Duodenal mucosa (tissue), 2 donors: Measurements from ENCODE around the gene PABPN1.

ENCODE experiments used
- H3K27ac ChIP-seq: one replicate; pipeline ENCODE4 v1.7.0; 2013; ENCODE audit warnings: low read depth, low read length
- H3K27me3 ChIP-seq, 2 donors: one replicate each; pipeline ENCODE4 v1.7.0; 2013; ENCODE audit warnings: low read length in 2 of 2, control low read depth in 1 of 2; ENCODE audit not compliant: insufficient read depth in 2 of 2, control insufficient read depth in 1 of 2
- H3K36me3 ChIP-seq, 2 donors: one replicate each; pipeline ENCODE4 v1.7.0; 2013; ENCODE audit warnings: low read length in 2 of 2, control low read depth in 1 of 2; ENCODE audit not compliant: insufficient read depth in 2 of 2, control insufficient read depth in 1 of 2
- H3K4me1 ChIP-seq, 2 donors: one replicate each; pipeline ENCODE4 v1.7.0; 2013; ENCODE audit warnings: low read length in 2 of 2, control low read depth in 1 of 2; ENCODE audit not compliant: insufficient read depth in 2 of 2, control insufficient read depth in 1 of 2
- H3K4me3 ChIP-seq, 2 donors: one replicate each; pipeline ENCODE4 v1.7.0; 2013; ENCODE audit warnings: low read length in 2 of 2, low read depth in 1 of 2
- H3K9ac ChIP-seq, 2 donors: one replicate each; pipeline ENCODE4 v1.7.0; 2013; ENCODE audit warnings: low read length in 2 of 2, low read depth in 1 of 2
- H3K9me3 ChIP-seq, 2 donors: one replicate each; pipeline ENCODE4 v1.7.0; 2013; ENCODE audit warnings: low read length in 2 of 2, control low read depth in 1 of 2; ENCODE audit not compliant: control insufficient read depth in 1 of 2

The PABPN1 gene

DNA sequence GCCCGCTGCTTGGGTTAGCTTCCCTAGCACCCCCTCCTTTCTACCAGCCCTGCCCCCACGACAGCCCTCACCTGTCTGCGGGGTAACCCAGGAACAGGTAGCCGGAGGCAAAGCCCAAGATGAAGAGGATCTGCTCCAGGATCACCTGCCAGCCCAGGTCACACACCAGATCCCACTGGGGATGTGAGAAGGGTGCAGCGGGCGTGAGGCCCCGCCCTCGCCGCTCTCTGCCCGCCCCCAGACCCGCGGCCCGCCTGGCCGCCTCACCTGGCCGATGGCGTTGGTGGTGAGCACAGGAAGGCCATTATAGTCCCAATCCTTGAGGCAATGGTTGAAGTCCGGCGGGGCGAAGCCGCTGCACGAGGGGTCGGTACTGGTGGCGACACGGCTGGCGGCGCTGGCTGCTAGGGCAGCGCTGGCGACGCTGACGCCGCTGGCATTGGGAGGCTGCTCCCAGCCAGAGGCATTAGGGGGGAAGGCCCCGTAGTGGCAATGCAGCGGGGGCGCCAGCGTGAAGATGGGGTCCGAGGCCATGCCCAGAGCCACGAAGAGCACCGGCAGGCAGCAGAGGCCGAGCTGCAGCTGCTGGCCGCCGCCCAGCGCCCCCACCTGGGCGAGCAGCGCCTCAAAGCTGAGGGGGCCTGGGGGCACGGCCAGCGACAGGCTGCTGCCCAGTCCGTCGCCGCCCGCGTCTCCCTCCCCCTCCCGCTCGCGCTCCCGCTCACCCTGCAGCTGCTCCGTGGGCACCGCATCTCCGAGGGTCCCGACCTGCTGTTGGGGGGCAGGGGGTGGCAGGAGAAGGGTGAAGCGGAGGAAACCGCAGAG lies 30.6 kb downstream of the PABPN1 start:
- Histone ChIP-seq H3K36me3 (no peaks in the 10 kb centered on the region), H3K9me3 (no peaks in the 10 kb centered on the region), H3K27me3 (peaks cover 39 to 44% of the 10 kb centered on the region in 2 donors), H3K4me3 (peak overlapping the region; percentile 58 to 67), H3K4me1 (peaks cover 0 to 9% of the 10 kb centered on the region in 2 donors), H3K27ac (no peak overlapping the region), H3K9ac (no peak overlapping the region)

DNA sequence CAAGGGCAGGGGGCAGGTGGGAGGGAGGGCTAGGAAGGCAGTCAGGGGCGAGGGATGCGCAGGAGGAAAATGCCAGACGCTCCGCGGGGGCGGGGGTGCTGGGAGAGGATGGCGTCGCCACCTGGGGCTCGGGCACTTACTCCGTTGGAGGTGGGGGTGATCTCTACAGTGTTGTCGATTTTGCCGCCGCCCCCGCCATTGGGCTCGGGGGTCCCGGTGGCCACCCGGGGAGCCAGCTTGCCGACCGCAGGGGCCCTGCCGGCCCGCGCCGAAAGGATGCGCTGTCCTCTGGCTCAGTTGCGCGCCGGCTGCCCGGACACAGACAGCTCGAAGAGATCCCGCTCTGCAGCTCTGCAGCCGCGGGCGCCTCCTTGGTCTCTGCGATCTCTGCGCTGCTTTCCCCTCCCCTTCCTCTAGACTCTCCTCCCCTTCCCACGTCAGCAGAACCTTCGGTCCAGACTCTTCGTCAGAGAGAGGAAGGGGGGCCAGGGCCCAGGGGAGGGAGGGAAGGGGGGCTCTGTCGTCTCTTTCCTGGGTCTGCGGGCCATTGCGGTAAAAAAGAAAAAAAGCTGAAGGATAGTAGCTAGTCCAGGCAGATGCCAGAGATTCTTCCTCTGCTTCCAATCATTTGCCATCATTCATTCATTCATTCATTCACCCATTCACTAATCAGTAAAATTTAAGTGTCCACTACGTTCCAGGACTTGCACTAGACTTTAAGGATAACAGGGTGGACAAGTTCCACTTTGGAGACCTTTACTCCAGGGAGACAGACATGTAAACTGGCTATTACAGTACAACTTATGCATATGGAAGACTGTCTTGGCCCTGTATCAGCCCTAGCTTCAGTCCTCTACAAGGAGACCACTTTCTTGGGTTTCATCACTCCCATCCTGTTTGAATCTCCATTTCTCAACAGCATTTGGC lies 31.5 kb downstream of the PABPN1 start, which contains the start of gene SLC22A17:
TSS of gene SLC22A17 (minus strand) at position 382 of the 927 bp plus-strand sequence.
- no peaks in the 10 kb centered on the region for H3K9me3 ChIP-seq
- no peak within 1 kb of the TSS for H3K27ac ChIP-seq
- no peak within 1 kb of the TSS for H3K9ac ChIP-seq
- peaks cover 0 to 9% of the 10 kb centered on the region in 2 donors for H3K4me1 ChIP-seq
- H3K4me3 ChIP-seq: peak within 1 kb of the TSS; percentile 58 to 67
- H3K36me3 ChIP-seq: no peaks in the 10 kb centered on the region
- peaks cover 39 to 44% of the 10 kb centered on the region in 2 donors for H3K27me3 ChIP-seq

DNA sequence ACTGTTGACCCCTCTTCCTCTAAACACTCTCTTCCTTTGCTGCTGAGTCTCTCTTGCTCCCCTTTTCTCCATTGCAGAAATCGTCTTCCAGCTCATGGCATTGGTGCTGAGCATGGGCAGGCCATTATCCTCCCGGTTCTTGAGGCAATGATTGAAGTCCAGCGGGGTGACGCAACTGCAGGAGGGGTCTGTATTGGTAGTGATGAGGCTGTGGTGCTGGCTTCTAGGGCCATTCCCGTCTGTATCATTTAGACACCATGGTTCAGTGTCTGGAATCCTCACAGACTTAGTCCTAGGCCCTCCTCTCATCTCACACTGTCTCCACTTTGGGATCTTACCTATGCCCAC lies 32.1 kb downstream of the PABPN1 start:
- no peaks in the 10 kb centered on the region for H3K9me3 ChIP-seq
- no peak overlapping the region for H3K9ac ChIP-seq

DNA sequence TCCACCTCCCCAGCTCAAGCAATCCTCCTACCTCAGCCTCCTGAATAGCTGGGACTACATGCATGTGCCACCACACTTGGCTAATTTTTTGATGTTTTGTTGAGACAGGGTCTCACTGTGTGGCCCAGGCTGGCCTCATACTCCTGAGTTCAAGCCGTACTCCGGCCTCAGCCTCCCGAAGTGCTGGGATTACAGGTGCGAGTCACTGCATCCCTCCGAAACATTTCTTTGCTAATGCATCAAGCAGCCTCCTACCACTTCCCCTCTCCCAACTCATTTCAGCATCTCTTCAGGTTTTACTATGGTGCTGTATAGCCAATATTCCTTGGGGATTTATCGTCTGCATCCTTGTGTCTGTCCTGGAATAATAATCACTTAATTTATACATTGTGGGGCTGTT lies 33.7 kb downstream of the PABPN1 start:
- Histone ChIP-seq H3K9ac (no peak overlapping the region), H3K36me3 (no peaks in the 10 kb centered on the region), H3K4me3 (no peak overlapping the region), H3K27me3 (peaks cover 39 to 44% of the 10 kb centered on the region in 2 donors), H3K27ac (no peak overlapping the region), H3K9me3 (no peaks in the 10 kb centered on the region), H3K4me1 (peaks cover 0 to 9% of the 10 kb centered on the region in 2 donors)

More for the DNA sequence above, 32.1 kb downstream of the PABPN1 start:
- Histone ChIP-seq H3K27ac (no peak overlapping the region), H3K36me3 (no peaks in the 10 kb centered on the region), H3K4me1 (peaks cover 0 to 9% of the 10 kb centered on the region in 2 donors), H3K27me3 (peaks cover 39 to 44% of the 10 kb centered on the region in 2 donors), H3K4me3 (no peak overlapping the region)

DNA sequence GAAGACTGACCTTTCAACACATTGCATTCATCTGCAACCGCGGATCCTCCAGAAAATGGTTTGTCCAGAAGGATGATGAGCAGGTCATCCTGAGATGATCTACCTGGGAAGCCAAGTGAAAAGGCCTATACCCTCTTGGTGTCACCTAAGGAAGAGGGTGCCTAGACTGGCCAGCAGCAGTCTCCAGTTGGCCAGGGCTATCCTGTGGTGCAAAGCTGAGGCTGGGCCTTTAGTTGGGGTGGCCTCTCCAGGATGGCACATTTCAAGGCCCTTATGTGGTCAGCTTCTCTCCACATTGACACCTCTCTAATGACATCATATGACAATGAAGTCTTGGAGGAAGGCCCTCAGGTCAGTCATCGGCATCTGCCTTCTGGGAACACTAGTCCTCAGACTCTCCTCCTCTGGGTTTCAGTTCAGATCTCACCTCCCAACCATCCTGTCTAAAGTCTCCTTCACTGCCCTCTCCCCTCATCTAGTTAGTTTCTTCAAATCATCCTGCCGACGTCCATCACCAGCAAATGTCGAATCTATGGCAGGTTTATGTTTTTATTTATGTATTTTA lies 34.7 kb downstream of the PABPN1 start:
- peaks cover 0 to 9% of the 10 kb centered on the region in 2 donors for H3K4me1 ChIP-seq
- no peaks in the 10 kb centered on the region for H3K9me3 ChIP-seq
- H3K27me3 ChIP-seq: peaks cover 32 to 38% of the 10 kb centered on the region in 2 donors
- H3K27ac ChIP-seq: no peak overlapping the region
- no peak overlapping the region for H3K4me3 ChIP-seq
- H3K9ac ChIP-seq: no peak overlapping the region
- H3K36me3 ChIP-seq: no peaks in the 10 kb centered on the region

DNA sequence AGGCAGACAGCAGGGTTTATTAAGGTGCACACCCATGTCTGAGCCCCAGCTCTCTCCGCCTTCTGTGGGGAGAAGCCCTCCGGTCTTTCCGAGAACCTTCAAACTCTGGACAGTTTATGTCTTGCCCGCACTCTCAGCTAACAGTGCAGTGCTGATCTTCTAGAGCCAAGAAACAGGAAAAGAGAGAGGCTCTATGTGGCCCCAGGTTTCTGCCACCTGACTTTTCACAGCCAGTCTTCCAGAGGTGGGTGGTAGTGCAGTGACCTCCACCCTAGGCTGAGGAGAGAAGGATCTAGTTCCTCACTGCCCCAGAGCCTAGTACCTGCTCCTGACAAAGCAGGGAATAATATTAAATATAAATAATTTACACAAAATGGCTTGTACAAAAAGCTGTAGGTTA lies 35.4 kb downstream of the PABPN1 start:
- no peak overlapping the region for H3K4me3 ChIP-seq
- H3K9me3 ChIP-seq: no peaks in the 10 kb centered on the region
- H3K27me3 ChIP-seq: peaks cover 25 to 31% of the 10 kb centered on the region in 2 donors
- no peak overlapping the region for H3K27ac ChIP-seq
- H3K4me1 ChIP-seq: peaks cover 0 to 9% of the 10 kb centered on the region in 2 donors
- H3K36me3 ChIP-seq: no peaks in the 10 kb centered on the region
- no peak overlapping the region for H3K9ac ChIP-seq

DNA sequence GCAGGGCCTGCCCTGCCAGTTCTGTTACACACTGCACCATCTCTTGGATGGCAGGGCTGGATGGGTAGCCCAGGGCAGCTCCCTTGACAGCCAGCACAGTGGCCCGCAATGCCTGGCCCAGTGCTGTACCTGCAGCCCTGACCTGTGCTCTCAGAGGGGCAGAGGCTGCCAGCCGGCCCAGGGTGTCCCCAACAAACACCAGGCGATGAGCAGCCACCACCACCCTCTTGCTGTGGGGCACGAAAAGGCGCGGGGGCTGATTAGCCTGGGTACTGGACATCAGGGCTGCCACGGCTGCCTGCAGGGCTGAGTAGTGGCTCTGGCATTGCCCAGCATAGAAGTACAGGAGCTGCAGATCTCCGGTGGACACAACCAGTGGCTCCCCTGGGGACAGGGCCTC lies 36.0 kb downstream of the PABPN1 start:
- Histone ChIP-seq H3K4me3 (no peak overlapping the region), H3K4me1 (peaks cover 0 to 3% of the 10 kb centered on the region in 2 donors), H3K27ac (no peak overlapping the region), H3K9ac (no peak overlapping the region), H3K9me3 (no peaks in the 10 kb centered on the region), H3K27me3 (peaks cover 23 to 25% of the 10 kb centered on the region in 2 donors), H3K36me3 (no peaks in the 10 kb centered on the region)

DNA sequence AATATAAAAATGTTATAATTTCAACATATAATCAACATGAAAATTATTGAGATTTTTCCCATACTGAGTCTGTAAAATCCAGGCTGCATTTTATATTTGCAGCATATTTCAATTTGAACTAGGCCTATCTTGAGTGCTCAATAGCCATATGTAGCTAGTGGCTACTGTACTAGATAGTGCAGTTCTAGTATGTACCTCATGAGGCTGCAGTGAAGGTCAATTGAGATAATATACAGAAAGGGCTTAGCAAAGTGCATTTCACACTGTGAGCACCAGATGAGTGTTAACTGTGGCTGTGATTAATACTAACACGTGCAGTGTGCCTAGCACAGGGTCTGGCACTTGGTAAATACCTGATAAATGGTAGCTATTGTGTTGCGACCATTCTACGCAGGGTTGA lies 36.8 kb downstream of the PABPN1 start:
- H3K4me1 ChIP-seq: no peaks in the 10 kb centered on the region
- H3K4me3 ChIP-seq: no peak overlapping the region
- no peaks in the 10 kb centered on the region for H3K36me3 ChIP-seq
- no peaks in the 10 kb centered on the region for H3K9me3 ChIP-seq
- H3K9ac ChIP-seq: no peak overlapping the region
- H3K27ac ChIP-seq: no peak overlapping the region
- H3K27me3 ChIP-seq: peaks cover 21 to 23% of the 10 kb centered on the region in 2 donors

DNA sequence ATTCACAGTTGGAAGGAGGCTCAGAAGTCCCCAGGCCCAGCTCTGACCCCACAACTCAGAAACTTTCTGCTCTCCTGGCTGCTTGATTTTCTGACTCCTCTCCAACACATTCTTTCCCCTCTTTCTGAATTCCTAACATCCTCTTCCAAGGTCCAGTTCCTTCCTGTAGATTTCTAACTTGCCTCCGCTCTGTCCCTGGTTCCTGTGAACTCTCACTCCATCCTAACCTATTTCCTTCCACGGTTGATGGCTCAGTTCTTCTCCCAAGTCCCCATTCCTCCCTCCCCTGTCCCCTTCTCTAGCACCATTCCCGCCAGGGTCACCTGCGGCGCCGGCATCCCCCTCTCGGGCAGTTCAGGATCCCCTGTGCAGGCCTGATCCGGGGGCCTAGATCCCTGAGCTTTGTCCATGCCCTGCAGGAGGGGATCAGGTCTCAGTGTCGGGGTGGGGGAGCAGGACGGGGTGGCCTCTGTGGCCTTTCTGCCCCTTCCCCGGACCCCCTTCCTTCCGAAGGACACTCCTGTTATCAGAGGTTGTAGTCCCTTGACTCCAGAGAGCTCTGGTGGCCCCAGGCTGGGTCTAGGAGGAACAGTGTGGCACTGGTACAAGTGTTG lies 37.4 kb downstream of the PABPN1 start:
- H3K27ac ChIP-seq: no peak overlapping the region
- H3K36me3 ChIP-seq: no peaks in the 10 kb centered on the region
- peaks cover 18% of the 10 kb centered on the region in 2 donors for H3K27me3 ChIP-seq
- H3K4me3 ChIP-seq: no peak overlapping the region
- no peak overlapping the region for H3K9ac ChIP-seq
- H3K9me3 ChIP-seq: no peaks in the 10 kb centered on the region
- no peaks in the 10 kb centered on the region for H3K4me1 ChIP-seq
